Germinal center (tissue), 1 donor: ENCODE measurements around the gene TMEM87B.
A peak's percentile ranks its signal among the peaks of the same experiment; 100 is the strongest.

Experiments used
- DNase-seq: peaks from one replicate; pipeline ENCODE4 v3.0.0; 2012; ENCODE audit warnings: mixed read lengths, low spot score

Gene TMEM87B

GRCh38 chr2:112054847-112055729 lies at the start of gene TMEM87B:
TMEM87B (plus strand) TSS chr2:112055269; CDS start chr2:112055592, 323 bp downstream.
- peak; percentile 95 for DNase-seq

GRCh38 chr2:112005406-112006075 lies 49.5 kb upstream of the TMEM87B start:
- DNase-seq: no peak

GRCh38 chr2:112006076-112006410 lies 49.0 kb upstream of the TMEM87B start:
- DNase-seq: no peak

GRCh38 chr2:112007493-112007892 lies 47.6 kb upstream of the TMEM87B start:
- DNase-seq: no peak

- no peak for DNase-seq
Measured at GRCh38 chr2:112008910-112009485, 46.1 kb upstream of the TMEM87B start.

- no peak for DNase-seq
Measured at GRCh38 chr2:112010751-112011150, 44.3 kb upstream of the TMEM87B start.

GRCh38 chr2:112012556-112012955 lies 42.5 kb upstream of the TMEM87B start:
- no peak for DNase-seq

GRCh38 chr2:112018846-112019245 lies 36.2 kb upstream of the TMEM87B start:
- no peak for DNase-seq

- no peak for DNase-seq
Measured at GRCh38 chr2:112019569-112019982, 35.5 kb upstream of the TMEM87B start.

- DNase-seq: no peak
Measured at GRCh38 chr2:112020561-112020960, 34.5 kb upstream of the TMEM87B start.

- DNase-seq: no peak
Measured at GRCh38 chr2:112021290-112021689, 33.8 kb upstream of the TMEM87B start.

GRCh38 chr2:112021781-112022231 lies 33.3 kb upstream of the TMEM87B start:
- no peak for DNase-seq

- DNase-seq: no peak
Measured at GRCh38 chr2:112023707-112024106, 31.4 kb upstream of the TMEM87B start.

GRCh38 chr2:112024231-112024630 lies 30.8 kb upstream of the TMEM87B start:
- DNase-seq: no peak

GRCh38 chr2:112024896-112025491 lies 30.1 kb upstream of the TMEM87B start:
- DNase-seq: no peak

GRCh38 chr2:112026509-112026908 lies 28.6 kb upstream of the TMEM87B start:
- no peak for DNase-seq

GRCh38 chr2:112027767-112028166 lies 27.3 kb upstream of the TMEM87B start:
- no peak for DNase-seq

- no peak for DNase-seq
Measured at GRCh38 chr2:112029164-112029563, 25.9 kb upstream of the TMEM87B start.

- no peak for DNase-seq
Measured at GRCh38 chr2:112031473-112032223, 23.4 kb upstream of the TMEM87B start.

- no peak for DNase-seq
Measured at GRCh38 chr2:112032224-112032586, 22.9 kb upstream of the TMEM87B start.

GRCh38 chr2:112032689-112033465 lies 22.2 kb upstream of the TMEM87B start:
- DNase-seq: no peak
